GM12872 (cell line): ENCODE data around the gene RIMS3.

ENCODE experiments used
- CTCF ChIP-seq: IDR thresholded peaks from 3 replicates; pipeline ENCODE4 v1.5.1; 2011; ENCODE audit warnings: low read depth, mild to moderate bottlenecking, low read length, moderate library complexity; ENCODE audit not compliant: insufficient read depth

RIMS3 gene

GRCh38 chr1:40659649-40659947 lies 5.9 kb downstream of the RIMS3 start:
- no peak for TF ChIP-seq CTCF

GRCh38 chr1:40658751-40659648 lies 6.5 kb downstream of the RIMS3 start:
- no peak for TF ChIP-seq CTCF

- no peak for TF ChIP-seq CTCF
These were observed 8.4 kb downstream of the RIMS3 start for GRCh38 chr1:40657046-40657445.

- no peak for TF ChIP-seq CTCF
These were observed 11.5 kb downstream of the RIMS3 start for GRCh38 chr1:40653851-40654537.

- TF ChIP-seq CTCF = no peak
These were observed 12.5 kb downstream of the RIMS3 start for GRCh38 chr1:40652979-40653378.

DNA sequence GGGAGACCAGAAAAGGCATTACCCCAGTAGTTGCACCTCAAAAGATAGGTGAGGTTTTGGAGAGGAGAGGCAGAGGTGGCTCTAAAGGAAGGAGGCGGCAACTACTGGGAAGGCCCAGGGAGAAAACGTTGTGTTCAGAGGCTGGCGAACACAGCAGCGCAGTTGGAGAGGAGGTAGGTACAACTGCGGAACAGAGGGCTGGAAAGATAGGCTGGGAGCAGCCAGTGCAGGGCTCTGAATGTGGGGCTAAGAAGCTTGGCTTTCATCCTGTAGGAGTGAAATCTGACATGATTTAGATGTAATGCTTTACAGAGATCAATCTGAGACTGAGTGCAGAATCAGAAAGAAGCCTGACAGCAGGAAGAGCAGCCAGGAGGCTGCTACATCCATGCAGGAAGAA lies 13.0 kb downstream of the RIMS3 start:
- TF ChIP-seq CTCF = no peak

GRCh38 chr1:40651138-40651857 lies 14.2 kb downstream of the RIMS3 start:
- no peak for TF ChIP-seq CTCF
